Measurements from ENCODE around the gene ZC3HAV1. TPM values are rescaled to one million over a fixed set of nuclear protein-coding genes. Genes with fewer than 3 reads are reported as not detected.

ZC3HAV1 gene
- total and polyA plus RNA-seq, 2 experiments from 2014 or later = 24.8 to 56.8 TPM

DNA sequence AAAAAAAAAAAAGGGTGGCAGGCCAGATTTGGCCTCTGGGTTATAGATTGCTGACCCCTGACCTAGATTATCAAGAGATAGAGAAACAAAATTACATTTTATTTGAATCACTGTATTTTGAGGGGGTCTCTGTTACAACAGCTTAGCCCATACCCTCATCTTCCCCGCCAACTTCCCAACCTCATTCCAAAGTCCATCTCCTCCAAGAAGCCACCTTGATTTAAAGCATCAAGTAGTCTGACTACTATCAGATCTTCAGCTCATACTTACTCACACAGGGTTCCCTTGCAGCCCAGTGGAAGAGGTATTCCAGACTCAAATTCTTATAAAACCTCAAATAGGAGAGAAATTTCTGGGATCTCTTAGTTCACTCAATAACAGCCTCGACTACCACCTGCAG, 20.4 kb downstream of the ZC3HAV1 start:
- Histone ChIP-seq H2AFZ (no peak overlapping the region), H3K79me2 (replicated peaks; ENCODE audit: insufficient read depth) (peaks cover 32% of the 10 kb centered on the region), H3K27ac (ENCODE audit: low read depth) (peak overlapping the region; percentile 32; the same call in 1 of the 2 replicates), H3K4me3 (no peak overlapping the region), H3K4me2 (no peak overlapping the region), H3K4me1 (ENCODE audit: insufficient read depth) (peaks cover 17% of the 10 kb centered on the region), H3K9me2 (ENCODE audit: insufficient read depth) (no peaks in the 10 kb centered on the region), H3K27me3 (ENCODE audit: insufficient read depth) (no peaks in the 10 kb centered on the region), H3K36me3 (ENCODE audit: insufficient read depth) (peaks cover 9% of the 10 kb centered on the region; the same call in 1 of the 2 replicates), H4K20me1 (replicated peaks; ENCODE audit: insufficient read depth) (peaks cover 10% of the 10 kb centered on the region; the same call in 1 of the 2 replicates), H3F3A (replicated peaks; ENCODE audit: low read depth) (no peaks in the 10 kb centered on the region)
- Mint-ChIP-seq H3K27ac (no peak overlapping the region), H3K4me3 (no peak overlapping the region), H3K27me3 (ENCODE audit: insufficient read depth, low read depth, poor library complexity) (peaks cover 2% of the 10 kb centered on the region), H3K36me3 (ENCODE audit: low read depth) (peaks cover 45% of the 10 kb centered on the region), H3K9me3 (no peaks in the 10 kb centered on the region), H3K4me1 (peaks cover 28% of the 10 kb centered on the region)
- no peak for ATAC-seq
- no peak for DNase-seq (ENCODE audit: low spot score)
- TF ChIP-seq ZNF114 (CRISPR knock-in tag; IDR thresholded peaks at IDR 0.05) (no peak), POLR2AphosphoS5 (IDR thresholded peaks at IDR 0.05; ENCODE audit: low read depth) (no peak), NANOG (IDR thresholded peaks at IDR 0.05; ENCODE audit: borderline replicate concordance) (no peak), EZH2 (IDR thresholded peaks at IDR 0.05; ENCODE audit: low read depth, unreplicated experiment) (no peak), JUNB (IDR thresholded peaks at IDR 0.05; ENCODE audit: unreplicated experiment) (no peak), STAT1 (IDR thresholded peaks at IDR 0.05; ENCODE audit: unreplicated experiment) (no peak), EZH2phosphoT487 (IDR thresholded peaks at IDR 0.05; ENCODE audit: unreplicated experiment) (no peak), CREB1 (CRISPR knock-in tag; IDR thresholded peaks at IDR 0.05; ENCODE audit: low read depth) (no peak), ZNF331 (CRISPR knock-in tag; IDR thresholded peaks at IDR 0.05; ENCODE audit: low read depth) (no peak)
- TF ChIP-seq, protein P1, sequence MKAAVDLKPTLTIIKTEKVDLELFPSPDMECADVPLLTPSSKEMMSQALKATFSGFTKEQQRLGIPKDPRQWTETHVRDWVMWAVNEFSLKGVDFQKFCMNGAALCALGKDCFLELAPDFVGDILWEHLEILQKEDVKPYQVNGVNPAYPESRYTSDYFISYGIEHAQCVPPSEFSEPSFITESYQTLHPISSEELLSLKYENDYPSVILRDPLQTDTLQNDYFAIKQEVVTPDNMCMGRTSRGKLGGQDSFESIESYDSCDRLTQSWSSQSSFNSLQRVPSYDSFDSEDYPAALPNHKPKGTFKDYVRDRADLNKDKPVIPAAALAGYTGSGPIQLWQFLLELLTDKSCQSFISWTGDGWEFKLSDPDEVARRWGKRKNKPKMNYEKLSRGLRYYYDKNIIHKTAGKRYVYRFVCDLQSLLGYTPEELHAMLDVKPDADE (IDR thresholded peaks at IDR 0.05) = no peak
- TF ChIP-seq, protein P2, sequence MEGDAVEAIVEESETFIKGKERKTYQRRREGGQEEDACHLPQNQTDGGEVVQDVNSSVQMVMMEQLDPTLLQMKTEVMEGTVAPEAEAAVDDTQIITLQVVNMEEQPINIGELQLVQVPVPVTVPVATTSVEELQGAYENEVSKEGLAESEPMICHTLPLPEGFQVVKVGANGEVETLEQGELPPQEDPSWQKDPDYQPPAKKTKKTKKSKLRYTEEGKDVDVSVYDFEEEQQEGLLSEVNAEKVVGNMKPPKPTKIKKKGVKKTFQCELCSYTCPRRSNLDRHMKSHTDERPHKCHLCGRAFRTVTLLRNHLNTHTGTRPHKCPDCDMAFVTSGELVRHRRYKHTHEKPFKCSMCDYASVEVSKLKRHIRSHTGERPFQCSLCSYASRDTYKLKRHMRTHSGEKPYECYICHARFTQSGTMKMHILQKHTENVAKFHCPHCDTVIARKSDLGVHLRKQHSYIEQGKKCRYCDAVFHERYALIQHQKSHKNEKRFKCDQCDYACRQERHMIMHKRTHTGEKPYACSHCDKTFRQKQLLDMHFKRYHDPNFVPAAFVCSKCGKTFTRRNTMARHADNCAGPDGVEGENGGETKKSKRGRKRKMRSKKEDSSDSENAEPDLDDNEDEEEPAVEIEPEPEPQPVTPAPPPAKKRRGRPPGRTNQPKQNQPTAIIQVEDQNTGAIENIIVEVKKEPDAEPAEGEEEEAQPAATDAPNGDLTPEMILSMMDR (conservative IDR thresholded peaks at IDR 0.05; ENCODE audit: low read depth in 2 of 2) = no peak
- TF ChIP-seq, protein P3, sequence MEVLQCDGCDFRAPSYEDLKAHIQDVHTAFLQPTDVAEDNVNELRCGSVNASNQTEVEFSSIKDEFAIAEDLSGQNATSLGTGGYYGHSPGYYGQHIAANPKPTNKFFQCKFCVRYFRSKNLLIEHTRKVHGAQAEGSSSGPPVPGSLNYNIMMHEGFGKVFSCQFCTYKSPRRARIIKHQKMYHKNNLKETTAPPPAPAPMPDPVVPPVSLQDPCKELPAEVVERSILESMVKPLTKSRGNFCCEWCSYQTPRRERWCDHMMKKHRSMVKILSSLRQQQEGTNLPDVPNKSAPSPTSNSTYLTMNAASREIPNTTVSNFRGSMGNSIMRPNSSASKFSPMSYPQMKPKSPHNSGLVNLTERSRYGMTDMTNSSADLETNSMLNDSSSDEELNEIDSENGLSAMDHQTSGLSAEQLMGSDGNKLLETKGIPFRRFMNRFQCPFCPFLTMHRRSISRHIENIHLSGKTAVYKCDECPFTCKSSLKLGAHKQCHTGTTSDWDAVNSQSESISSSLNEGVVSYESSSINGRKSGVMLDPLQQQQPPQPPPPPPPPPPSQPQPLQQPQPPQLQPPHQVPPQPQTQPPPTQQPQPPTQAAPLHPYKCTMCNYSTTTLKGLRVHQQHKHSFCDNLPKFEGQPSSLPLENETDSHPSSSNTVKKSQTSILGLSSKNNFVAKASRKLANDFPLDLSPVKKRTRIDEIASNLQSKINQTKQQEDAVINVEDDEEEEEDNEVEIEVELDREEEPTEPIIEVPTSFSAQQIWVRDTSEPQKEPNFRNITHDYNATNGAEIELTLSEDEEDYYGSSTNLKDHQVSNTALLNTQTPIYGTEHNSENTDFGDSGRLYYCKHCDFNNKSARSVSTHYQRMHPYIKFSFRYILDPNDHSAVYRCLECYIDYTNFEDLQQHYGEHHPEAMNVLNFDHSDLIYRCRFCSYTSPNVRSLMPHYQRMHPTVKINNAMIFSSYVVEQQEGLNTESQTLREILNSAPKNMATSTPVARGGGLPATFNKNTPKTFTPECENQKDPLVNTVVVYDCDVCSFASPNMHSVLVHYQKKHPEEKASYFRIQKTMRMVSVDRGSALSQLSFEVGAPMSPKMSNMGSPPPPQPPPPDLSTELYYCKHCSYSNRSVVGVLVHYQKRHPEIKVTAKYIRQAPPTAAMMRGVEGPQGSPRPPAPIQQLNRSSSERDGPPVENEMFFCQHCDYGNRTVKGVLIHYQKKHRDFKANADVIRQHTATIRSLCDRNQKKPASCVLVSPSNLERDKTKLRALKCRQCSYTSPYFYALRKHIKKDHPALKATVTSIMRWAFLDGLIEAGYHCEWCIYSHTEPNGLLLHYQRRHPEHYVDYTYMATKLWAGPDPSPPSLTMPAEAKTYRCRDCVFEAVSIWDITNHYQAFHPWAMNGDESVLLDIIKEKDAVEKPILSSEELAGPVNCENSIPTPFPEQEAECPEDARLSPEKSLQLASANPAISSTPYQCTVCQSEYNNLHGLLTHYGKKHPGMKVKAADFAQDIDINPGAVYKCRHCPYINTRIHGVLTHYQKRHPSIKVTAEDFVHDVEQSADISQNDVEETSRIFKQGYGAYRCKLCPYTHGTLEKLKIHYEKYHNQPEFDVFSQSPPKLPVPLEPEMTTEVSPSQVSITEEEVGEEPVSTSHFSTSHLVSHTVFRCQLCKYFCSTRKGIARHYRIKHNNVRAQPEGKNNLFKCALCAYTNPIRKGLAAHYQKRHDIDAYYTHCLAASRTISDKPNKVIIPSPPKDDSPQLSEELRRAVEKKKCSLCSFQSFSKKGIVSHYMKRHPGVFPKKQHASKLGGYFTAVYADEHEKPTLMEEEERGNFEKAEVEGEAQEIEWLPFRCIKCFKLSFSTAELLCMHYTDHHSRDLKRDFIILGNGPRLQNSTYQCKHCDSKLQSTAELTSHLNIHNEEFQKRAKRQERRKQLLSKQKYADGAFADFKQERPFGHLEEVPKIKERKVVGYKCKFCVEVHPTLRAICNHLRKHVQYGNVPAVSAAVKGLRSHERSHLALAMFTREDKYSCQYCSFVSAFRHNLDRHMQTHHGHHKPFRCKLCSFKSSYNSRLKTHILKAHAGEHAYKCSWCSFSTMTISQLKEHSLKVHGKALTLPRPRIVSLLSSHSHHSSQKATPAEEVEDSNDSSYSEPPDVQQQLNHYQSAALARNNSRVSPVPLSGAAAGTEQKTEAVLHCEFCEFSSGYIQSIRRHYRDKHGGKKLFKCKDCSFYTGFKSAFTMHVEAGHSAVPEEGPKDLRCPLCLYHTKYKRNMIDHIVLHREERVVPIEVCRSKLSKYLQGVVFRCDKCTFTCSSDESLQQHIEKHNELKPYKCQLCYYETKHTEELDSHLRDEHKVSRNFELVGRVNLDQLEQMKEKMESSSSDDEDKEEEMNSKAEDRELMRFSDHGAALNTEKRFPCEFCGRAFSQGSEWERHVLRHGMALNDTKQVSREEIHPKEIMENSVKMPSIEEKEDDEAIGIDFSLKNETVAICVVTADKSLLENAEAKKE (CRISPR knock-in tag; IDR thresholded peaks at IDR 0.05) = no peak
- TF ChIP-seq, protein P4, sequence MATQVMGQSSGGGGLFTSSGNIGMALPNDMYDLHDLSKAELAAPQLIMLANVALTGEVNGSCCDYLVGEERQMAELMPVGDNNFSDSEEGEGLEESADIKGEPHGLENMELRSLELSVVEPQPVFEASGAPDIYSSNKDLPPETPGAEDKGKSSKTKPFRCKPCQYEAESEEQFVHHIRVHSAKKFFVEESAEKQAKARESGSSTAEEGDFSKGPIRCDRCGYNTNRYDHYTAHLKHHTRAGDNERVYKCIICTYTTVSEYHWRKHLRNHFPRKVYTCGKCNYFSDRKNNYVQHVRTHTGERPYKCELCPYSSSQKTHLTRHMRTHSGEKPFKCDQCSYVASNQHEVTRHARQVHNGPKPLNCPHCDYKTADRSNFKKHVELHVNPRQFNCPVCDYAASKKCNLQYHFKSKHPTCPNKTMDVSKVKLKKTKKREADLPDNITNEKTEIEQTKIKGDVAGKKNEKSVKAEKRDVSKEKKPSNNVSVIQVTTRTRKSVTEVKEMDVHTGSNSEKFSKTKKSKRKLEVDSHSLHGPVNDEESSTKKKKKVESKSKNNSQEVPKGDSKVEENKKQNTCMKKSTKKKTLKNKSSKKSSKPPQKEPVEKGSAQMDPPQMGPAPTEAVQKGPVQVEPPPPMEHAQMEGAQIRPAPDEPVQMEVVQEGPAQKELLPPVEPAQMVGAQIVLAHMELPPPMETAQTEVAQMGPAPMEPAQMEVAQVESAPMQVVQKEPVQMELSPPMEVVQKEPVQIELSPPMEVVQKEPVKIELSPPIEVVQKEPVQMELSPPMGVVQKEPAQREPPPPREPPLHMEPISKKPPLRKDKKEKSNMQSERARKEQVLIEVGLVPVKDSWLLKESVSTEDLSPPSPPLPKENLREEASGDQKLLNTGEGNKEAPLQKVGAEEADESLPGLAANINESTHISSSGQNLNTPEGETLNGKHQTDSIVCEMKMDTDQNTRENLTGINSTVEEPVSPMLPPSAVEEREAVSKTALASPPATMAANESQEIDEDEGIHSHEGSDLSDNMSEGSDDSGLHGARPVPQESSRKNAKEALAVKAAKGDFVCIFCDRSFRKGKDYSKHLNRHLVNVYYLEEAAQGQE (IDR thresholded peaks at IDR 0.05; ENCODE audit: unreplicated experiment) = no peak
